Mononuclear cell (primary cell): ENCODE data around the gene SHROOM2. TPM values are rescaled to one million over a fixed set of nuclear protein-coding genes. Genes with fewer than 3 reads are reported as not detected.
"Not testable (repeated sequence)": the region's sequence is repeated elsewhere in the genome, so short reads cannot be mapped to it uniquely, and the experiment has no call there.

Source experiments
- H3K27me3 ChIP-seq: 2 replicates; pipeline ENCODE4 v1.6.0; 2011; ENCODE audit warnings: low read length, control low read depth; ENCODE audit not compliant: insufficient read depth
- H3K4me1 ChIP-seq: 2 replicates; pipeline ENCODE4 v1.5.1; 2011; ENCODE audit warnings: mild to moderate bottlenecking, low read length, control low read depth; ENCODE audit not compliant: insufficient read depth
- H3K4me3 ChIP-seq: 2 replicates; pipeline ENCODE4 v1.5.1; 2011; ENCODE audit warnings: mild to moderate bottlenecking, low read length, moderate library complexity
- H3K9me3 ChIP-seq: 2 replicates; pipeline ENCODE4 v1.5.1; 2011; ENCODE audit warnings: low read depth, mild to moderate bottlenecking, control low read depth, low read length
- total RNA-seq: library from RNA; depleted of rRNA; stranded (reverse); fragments of >200 nt; gene quantifications from one replicate; pipeline ENCODE4 v1.2.3, GENCODE V29; 2012

Gene SHROOM2
- total RNA-seq, 1 donor = under 0.01 TPM

- Histone ChIP-seq H3K4me3 (no peak overlapping the region), H3K4me1 (no peaks in the 10 kb centered on the region), H3K27me3 (no peaks in the 10 kb centered on the region)
Observed at GRCh38 chrX:9797384-9798360, 11.4 kb downstream of the SHROOM2 start.

DNA sequence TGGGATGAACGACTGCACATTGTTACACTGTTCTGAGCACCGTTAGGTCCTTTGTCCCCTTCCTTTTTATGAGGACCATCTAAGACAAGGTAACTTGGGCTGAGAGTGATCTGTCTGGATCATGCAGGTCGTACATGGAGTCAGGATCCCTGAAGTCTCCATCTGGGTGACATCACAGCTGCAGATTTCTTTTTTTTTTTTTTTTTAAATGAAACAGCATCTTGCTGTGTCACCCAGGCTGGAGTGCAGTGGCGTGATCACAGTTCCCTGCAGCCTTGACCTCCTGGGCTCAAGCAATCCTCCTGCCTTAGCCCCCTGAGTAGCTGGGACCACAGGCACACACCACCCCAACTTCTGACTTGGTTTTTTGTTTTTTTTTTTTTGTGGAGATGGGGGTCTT lies 16.5 kb downstream of the SHROOM2 start:
- Histone ChIP-seq H3K4me3 (no peak overlapping the region), H3K27me3 (no peaks in the 10 kb centered on the region), H3K9me3 (no peaks in the 10 kb centered on the region), H3K4me1 (no peaks in the 10 kb centered on the region)

More at GRCh38 chrX:9797384-9798360, 11.4 kb downstream of the SHROOM2 start:
- no peaks in the 10 kb centered on the region for H3K9me3 ChIP-seq

GRCh38 chrX:9804444-9804843 lies 18.2 kb downstream of the SHROOM2 start:
- Histone ChIP-seq H3K27me3 (no peaks in the 10 kb centered on the region), H3K4me1 (no peaks in the 10 kb centered on the region), H3K4me3 (no peak overlapping the region), H3K9me3 (no peaks in the 10 kb centered on the region)

- Histone ChIP-seq H3K27me3 (no peaks in the 10 kb centered on the region), H3K4me1 (no peaks in the 10 kb centered on the region), H3K4me3 (no peak overlapping the region), H3K9me3 (no peaks in the 10 kb centered on the region)
Observed at GRCh38 chrX:9805956-9806355, 19.7 kb downstream of the SHROOM2 start.

GRCh38 chrX:9807355-9808182 lies 21.3 kb downstream of the SHROOM2 start:
- H3K4me1 ChIP-seq = no peaks in the 10 kb centered on the region
- H3K9me3 ChIP-seq = no peaks in the 10 kb centered on the region
- no peaks in the 10 kb centered on the region for H3K27me3 ChIP-seq
- H3K4me3 ChIP-seq = no peak overlapping the region

- not testable (repeated sequence) for H3K4me3 ChIP-seq, H3K27me3 ChIP-seq, H3K4me1 ChIP-seq, H3K9me3 ChIP-seq
Observed at GRCh38 chrX:9809876-9810275, 23.6 kb downstream of the SHROOM2 start.

DNA sequence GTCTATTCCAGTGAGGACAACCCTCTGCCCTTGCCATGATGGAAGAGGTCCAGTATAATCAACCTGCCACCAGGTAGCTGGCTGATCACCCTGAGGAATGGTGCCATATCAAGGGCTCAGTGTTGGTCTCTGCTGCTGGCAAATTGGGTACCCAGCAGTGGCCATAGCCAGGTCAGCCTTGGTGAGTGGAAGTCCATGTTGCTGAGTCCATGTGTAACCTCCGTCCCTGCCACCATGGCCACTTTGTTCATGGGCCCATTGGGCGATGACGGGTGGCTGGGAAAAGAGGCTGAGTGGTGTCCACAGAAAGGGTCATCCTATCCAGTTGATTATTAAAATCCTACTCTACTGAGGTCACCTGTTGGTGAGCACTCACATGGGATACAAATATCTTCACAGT lies 24.9 kb downstream of the SHROOM2 start:
- H3K4me1 ChIP-seq, H3K9me3 ChIP-seq, H3K27me3 ChIP-seq, H3K4me3 ChIP-seq: not testable (repeated sequence)

GRCh38 chrX:9816084-9816700 lies 30.0 kb downstream of the SHROOM2 start:
- Histone ChIP-seq H3K27me3 (no peaks in the 10 kb centered on the region), H3K9me3 (no peaks in the 10 kb centered on the region), H3K4me3 (no peak overlapping the region), H3K4me1 (no peaks in the 10 kb centered on the region)

DNA sequence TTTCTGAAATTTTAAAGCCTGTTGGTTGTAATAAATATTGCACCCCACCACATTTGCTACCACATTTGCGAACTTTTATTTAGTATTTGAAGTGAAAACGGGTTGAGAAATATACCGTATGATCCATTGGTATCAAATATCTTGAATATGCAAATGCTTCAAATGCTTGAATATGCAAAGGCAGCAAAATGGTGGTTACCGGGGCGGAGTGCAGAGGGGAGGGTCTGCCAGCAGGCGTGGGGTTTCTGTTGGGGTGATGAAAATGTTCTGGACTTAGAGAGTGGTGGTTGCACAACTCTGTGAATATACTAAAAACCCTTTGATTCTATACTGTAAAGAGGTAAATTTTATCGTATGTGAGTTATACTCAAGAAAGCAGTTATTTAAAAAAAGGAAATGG lies 35.3 kb downstream of the SHROOM2 start:
- H3K27me3 ChIP-seq = no peaks in the 10 kb centered on the region

GRCh38 chrX:9824554-9824953 lies 38.3 kb downstream of the SHROOM2 start:
- Histone ChIP-seq H3K9me3 (no peaks in the 10 kb centered on the region), H3K27me3 (no peaks in the 10 kb centered on the region), H3K4me1 (no peaks in the 10 kb centered on the region), H3K4me3 (no peak overlapping the region)

More for the DNA sequence above, 35.3 kb downstream of the SHROOM2 start:
- Histone ChIP-seq H3K4me1 (no peaks in the 10 kb centered on the region), H3K4me3 (no peak overlapping the region), H3K9me3 (no peaks in the 10 kb centered on the region)

DNA sequence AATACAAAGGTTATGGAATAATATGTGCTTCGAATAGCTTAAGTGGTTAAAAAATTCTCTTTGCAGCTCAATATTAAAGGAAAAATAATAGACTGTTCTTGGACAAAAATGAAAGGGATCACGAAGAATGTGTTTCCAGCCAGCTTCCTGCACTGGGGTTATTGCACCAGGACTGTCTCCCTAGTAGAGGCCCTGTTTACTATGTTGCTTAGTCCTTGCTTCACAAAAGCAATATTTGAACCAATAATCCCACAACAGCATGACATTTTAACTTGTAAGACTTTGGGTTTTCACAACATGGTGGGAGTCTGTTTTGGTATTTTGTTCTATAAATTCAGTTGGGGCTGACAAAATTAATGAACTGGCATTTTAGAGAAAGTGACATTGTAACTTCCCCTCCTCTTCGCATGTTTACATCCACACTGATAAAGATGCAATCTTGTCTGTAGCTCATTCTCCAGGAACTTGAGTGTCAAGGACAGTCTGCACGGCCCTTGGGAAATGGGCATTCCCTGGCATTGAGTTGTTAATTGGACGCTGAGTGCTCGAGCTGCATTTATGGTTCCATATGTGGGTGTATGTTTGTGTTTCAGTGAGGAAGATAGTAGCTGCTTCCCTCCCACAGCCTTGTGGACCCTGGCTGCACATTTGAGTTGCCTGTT lies 39.0 kb downstream of the SHROOM2 start:
- H3K27me3 ChIP-seq = no peaks in the 10 kb centered on the region
- H3K4me1 ChIP-seq = no peaks in the 10 kb centered on the region
- H3K9me3 ChIP-seq = no peaks in the 10 kb centered on the region
- no peak overlapping the region for H3K4me3 ChIP-seq

- no peak overlapping the region for H3K4me3 ChIP-seq
- H3K9me3 ChIP-seq = no peaks in the 10 kb centered on the region
- H3K27me3 ChIP-seq = no peaks in the 10 kb centered on the region
- H3K4me1 ChIP-seq = no peaks in the 10 kb centered on the region
Observed at GRCh38 chrX:9825966-9826365, 39.7 kb downstream of the SHROOM2 start.

DNA sequence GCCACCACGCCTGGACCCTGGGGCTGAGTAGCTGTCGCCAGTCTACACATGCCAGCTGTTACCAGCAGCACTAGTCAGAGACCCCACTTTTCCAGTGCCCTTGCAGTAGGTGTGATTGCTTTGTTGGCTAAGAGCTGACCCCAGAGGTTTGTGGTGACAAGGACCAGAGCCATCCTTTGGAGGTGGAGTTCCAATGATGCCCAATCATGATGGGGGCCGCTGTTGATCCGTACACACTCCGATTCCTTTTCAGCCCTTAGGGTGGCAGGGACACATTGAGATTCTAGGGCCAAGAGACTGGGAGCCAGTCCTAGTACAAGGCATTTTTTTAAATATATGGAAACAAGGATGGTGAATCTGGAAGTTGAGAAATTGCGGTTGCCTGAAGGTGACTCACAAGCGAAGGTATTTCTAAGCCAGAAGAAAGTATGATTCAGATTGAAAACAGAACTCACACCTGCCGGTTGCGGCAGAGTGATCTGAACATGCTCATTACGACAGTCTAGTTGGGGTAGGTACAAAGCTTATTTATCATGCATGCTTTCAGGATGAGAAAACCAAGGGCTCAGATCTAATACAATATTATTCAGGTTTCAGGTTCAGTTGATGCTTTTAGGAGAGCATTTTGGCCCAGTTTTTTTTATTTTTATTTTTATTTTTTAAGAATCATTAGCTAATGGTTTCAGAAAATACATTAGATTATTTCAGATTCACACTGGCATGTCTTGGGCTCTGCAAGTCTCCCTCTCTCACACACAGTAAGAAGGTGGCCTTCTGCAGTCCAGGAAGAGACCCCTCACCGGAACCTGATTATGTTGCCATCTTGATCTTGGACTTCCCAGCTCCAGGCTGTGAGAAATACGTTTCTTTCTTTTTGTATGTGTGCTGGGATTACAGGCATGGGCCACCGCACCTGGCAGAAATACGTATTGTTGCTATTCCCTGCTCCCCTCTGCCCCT lies 43.4 kb downstream of the SHROOM2 start:
- no peaks in the 10 kb centered on the region for H3K9me3 ChIP-seq
- H3K4me3 ChIP-seq = no peak overlapping the region
- H3K27me3 ChIP-seq = no peaks in the 10 kb centered on the region
- H3K4me1 ChIP-seq = no peaks in the 10 kb centered on the region

DNA sequence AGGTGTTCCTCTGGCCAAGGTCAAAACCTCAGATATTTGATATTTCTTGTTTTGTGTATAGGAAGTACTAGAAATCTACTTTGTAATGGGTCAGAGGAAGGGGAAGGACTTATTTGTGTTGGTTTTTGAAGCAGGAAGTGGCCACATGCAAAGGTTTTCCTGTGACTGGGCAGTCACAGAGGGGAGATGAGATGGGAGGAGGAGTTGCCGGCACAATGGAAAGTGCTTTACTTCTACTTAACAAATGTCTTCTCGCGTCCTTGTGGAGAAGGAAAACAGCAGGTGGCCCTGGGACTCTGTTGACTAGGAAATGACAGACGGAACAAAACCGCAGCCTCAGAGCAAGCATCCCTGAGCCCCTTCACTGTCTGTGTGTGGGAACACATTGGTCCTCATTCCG lies 46.6 kb downstream of the SHROOM2 start:
- H3K4me1 ChIP-seq = no peaks in the 10 kb centered on the region
- no peaks in the 10 kb centered on the region for H3K27me3 ChIP-seq
- no peaks in the 10 kb centered on the region for H3K9me3 ChIP-seq
- H3K4me3 ChIP-seq = no peak overlapping the region
